GM12891 (cell line): ENCODE data around the gene PRSS48.

Experiments
- PAX5 ChIP-seq: IDR thresholded peaks from 2 replicates; pipeline ENCODE4 v1.6.1; 2011; ENCODE audit warnings: low read length, moderate library complexity, mild to moderate bottlenecking; ENCODE audit not compliant: insufficient read depth, severe bottlenecking
- POLR2A ChIP-seq: IDR thresholded peaks from 2 replicates; pipeline ENCODE4 v1.6.1; 2011; ENCODE audit warnings: low read depth, low read length, control low read depth
- POLR2AphosphoS5 ChIP-seq: IDR thresholded peaks from 2 replicates; pipeline ENCODE4 v1.6.1; 2011; ENCODE audit warnings: low read depth, low read length, control low read depth
- POU2F2 ChIP-seq: IDR thresholded peaks from 2 replicates; pipeline ENCODE4 v1.6.1; 2011; ENCODE audit warnings: low read depth, mild to moderate bottlenecking, control low read depth, low read length, moderate library complexity
- SPI1 ChIP-seq: IDR thresholded peaks from 2 replicates; pipeline ENCODE4 v1.6.1; 2011; ENCODE audit warnings: low read depth, low read length, control low read depth
- TAF1 ChIP-seq: IDR thresholded peaks from 2 replicates; pipeline ENCODE4 v1.6.1; 2011; ENCODE audit warnings: low read depth, low read length, control low read depth

GRCh38 chr4:151239608-151240007 is 37.4 kb upstream of the PRSS48 start:
- TF ChIP-seq POU2F2 (no peak), POLR2A (no peak), POLR2AphosphoS5 (no peak), TAF1 (no peak), SPI1 (no peak), PAX5 (no peak)
